BJ (cell line): ENCODE results near the gene SFSWAP. TPM values are rescaled to one million over a fixed set of nuclear protein-coding genes. Genes with fewer than 3 reads are reported as not detected.

Experiments
- CTCF ChIA-PET: fragments of 350-600 bp; formaldehyde crosslinking; extraction: SDS; loops from one replicate; lab custom pipeline; 2021; ENCODE audit warnings: antibody characterized with exemption, inconsistent platforms; lab: Yijun Ruan, JAX
- POLR2A ChIA-PET: fragments of 300-600 bp; sonication (Branson Sonifier 250); formaldehyde crosslinking; extraction: SDS; loops from one replicate; lab custom pipeline; 2021; ENCODE audit warnings: antibody characterized with exemption; lab: Charles Lee
- DNase-seq: peaks from one replicate; pipeline ENCODE4 v3.0.0-alpha.2; 2011; ENCODE audit warnings: low read depth
- H3K27me3 ChIP-seq: 2 replicates; pipeline ENCODE4 v1.6.0; 2011; ENCODE audit warnings: low read length; ENCODE audit not compliant: control insufficient read depth, insufficient read depth
- H3K36me3 ChIP-seq: 2 replicates; pipeline ENCODE4 v1.5.1; 2011; ENCODE audit warnings: low read length; ENCODE audit not compliant: control insufficient read depth, insufficient read depth
- H3K4me3 ChIP-seq: 2 replicates; pipeline ENCODE4 v1.5.1; 2011; ENCODE audit warnings: low read depth, mild to moderate bottlenecking, control low read depth, low read length
- polyA plus RNA-seq: library from polyadenylated mRNA; depleted of rRNA; stranded (reverse); fragments of >200 nt; gene quantifications from 2 replicates; pipeline ENCODE4 v1.2.3, GENCODE V29; 2011
- TF ChIP-seq, protein P1 (sequence below): IDR thresholded peaks from 2 replicates; pipeline ENCODE4 v1.5.1; 2011; ENCODE audit warnings: low read depth, mild to moderate bottlenecking, control low read depth, inconsistent platforms, low read length, moderate library complexity; ENCODE audit not compliant: insufficient read depth

The SFSWAP gene
- polyA plus RNA-seq, 1 experiment: 11.7 TPM

GRCh38 chr12:131725503-131725902, 14.6 kb downstream of the SFSWAP start:
- peaks cover 34% of the 10 kb centered on the region for H3K36me3 ChIP-seq
- ChIA-PET CTCF (no interaction called here), POLR2A (no interaction called here)
- TF ChIP-seq, protein P1, sequence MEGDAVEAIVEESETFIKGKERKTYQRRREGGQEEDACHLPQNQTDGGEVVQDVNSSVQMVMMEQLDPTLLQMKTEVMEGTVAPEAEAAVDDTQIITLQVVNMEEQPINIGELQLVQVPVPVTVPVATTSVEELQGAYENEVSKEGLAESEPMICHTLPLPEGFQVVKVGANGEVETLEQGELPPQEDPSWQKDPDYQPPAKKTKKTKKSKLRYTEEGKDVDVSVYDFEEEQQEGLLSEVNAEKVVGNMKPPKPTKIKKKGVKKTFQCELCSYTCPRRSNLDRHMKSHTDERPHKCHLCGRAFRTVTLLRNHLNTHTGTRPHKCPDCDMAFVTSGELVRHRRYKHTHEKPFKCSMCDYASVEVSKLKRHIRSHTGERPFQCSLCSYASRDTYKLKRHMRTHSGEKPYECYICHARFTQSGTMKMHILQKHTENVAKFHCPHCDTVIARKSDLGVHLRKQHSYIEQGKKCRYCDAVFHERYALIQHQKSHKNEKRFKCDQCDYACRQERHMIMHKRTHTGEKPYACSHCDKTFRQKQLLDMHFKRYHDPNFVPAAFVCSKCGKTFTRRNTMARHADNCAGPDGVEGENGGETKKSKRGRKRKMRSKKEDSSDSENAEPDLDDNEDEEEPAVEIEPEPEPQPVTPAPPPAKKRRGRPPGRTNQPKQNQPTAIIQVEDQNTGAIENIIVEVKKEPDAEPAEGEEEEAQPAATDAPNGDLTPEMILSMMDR: no peak
- no peak overlapping the region for H3K4me3 ChIP-seq
- no peak for DNase-seq
- no peaks in the 10 kb centered on the region for H3K27me3 ChIP-seq

- ChIA-PET CTCF (no interaction called here), POLR2A (no interaction called here)
- no peak for DNase-seq
- TF ChIP-seq, protein P1: no peak
- Histone ChIP-seq H3K36me3 (peaks cover 49% of the 10 kb centered on the region), H3K4me3 (no peak overlapping the region), H3K27me3 (no peaks in the 10 kb centered on the region)
These were observed 17.8 kb downstream of the SFSWAP start for GRCh38 chr12:131728720-131729119.

DNA sequence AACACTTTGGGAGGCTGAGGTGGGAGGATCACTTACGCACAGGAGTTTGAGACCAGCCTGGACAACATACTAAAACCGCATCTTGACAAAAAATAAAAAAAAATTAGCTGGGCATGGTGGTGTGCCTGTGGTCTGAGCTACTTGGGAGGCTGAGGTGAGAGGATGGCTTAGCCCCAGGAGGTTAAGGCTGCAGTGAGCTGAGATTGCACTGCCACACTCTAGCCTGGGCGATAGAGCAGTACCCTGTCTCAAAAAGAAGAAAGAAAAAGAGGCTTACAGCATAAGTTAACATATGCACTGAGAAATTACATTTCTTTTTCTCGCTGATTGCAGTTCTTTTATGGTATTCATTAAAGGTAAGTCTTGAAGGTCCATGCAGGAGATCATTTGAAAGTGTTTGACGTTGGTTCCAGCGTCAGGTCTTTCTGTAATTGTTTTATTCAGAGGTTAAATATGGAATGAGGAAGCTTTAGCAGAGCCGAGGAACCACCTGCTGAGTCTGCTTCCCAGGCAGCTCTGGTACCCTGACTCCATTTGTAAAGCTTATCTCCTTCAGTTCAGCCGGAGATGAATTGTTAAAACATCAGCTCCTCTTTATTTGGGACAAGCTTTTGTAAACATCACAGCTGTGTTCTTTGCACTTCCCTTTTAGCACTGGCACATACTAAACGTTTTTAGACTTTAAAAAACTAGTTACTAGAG, 18.5 kb downstream of the SFSWAP start:
- CTCF ChIA-PET: interaction anchor here (0.6 kb wide), 1 partner anchor 101 kb away, joined by 4 read pairs; no protein-coding TSS in a partner anchor
- TF ChIP-seq, protein P1: no peak
- Histone ChIP-seq H3K4me3 (no peak overlapping the region), H3K27me3 (no peaks in the 10 kb centered on the region), H3K36me3 (peaks cover 54% of the 10 kb centered on the region)
- DNase-seq: no peak
- POLR2A ChIA-PET: no interaction called here

GRCh38 chr12:131732996-131733615, 22.2 kb downstream of the SFSWAP start:
- CTCF ChIA-PET: no interaction called here
- H3K4me3 ChIP-seq: no peak overlapping the region
- peaks cover 48% of the 10 kb centered on the region for H3K36me3 ChIP-seq
- POLR2A ChIA-PET: no interaction called here
- no peak for DNase-seq
- H3K27me3 ChIP-seq: no peaks in the 10 kb centered on the region
- TF ChIP-seq, protein P1: no peak

- H3K36me3 ChIP-seq: peaks cover 40% of the 10 kb centered on the region
- H3K27me3 ChIP-seq: no peaks in the 10 kb centered on the region
- CTCF ChIA-PET: no interaction called here
- DNase-seq: no peak
- no peak overlapping the region for H3K4me3 ChIP-seq
- POLR2A ChIA-PET: no interaction called here
- TF ChIP-seq, protein P1: no peak
These were observed 23.0 kb downstream of the SFSWAP start for GRCh38 chr12:131733874-131734273.
